Posterior vena cava (tissue), 2 donors: ENCODE results near the gene SMAGP. TPM values are rescaled to one million over a fixed set of nuclear protein-coding genes. Genes with fewer than 3 reads are reported as not detected.
"Not testable (repeated sequence)": the region's sequence is repeated elsewhere in the genome, so short reads cannot be mapped to it uniquely, and the experiment has no call there.

ENCODE experiments used
- DNase-seq: peaks from one replicate; pipeline ENCODE4 v3.0.0-alpha.2; 2020; ENCODE audit warnings: low spot score
- intact Hi-C, 2 donors: fragments of 100-400 bp; cut with DNase I; formaldehyde crosslinking; loops; one replicate each; pipeline versions ENCODE4 v1.14.1 to v1.14.2; 2022 to 2023
- long read RNA-seq, 2 donors: library from polyadenylated mRNA; unstranded; transcript quantifications; one replicate each; pipeline ENCODE4 v2.0.0, GENCODE V29; 2020 to 2021
- total RNA-seq, 2 donors: library from RNA; stranded (reverse); fragmentation: NEBNext Ultra II Directional; extraction: Animal tissue kit (Norgen Biotek cat#: 25700); gene quantifications; one replicate each; pipeline ENCODE4 v1.2.1, GENCODE V29; 2021
- donor health status: DM: yes; HTN: yes; CAD: no.
- donor health status: DM: yes; HTN: yes; CAD: no.

Gene SMAGP
- total RNA-seq: 1 to 10 TPM; 6.5 to 9.3 TPM
- long read RNA-seq, donor 1, partial matches to known transcripts: 1 of 5 reads
- long read RNA-seq, donor 1, other reads (novel, unspliced or antisense): 1 of 5 reads
- long read RNA-seq, donor 2, transcript SMAGP-203 (4 exons, 2,350 nt): major isoform, 19 of 26 reads
- long read RNA-seq, donor 2, partial matches to known transcripts: 1 of 26 reads
- long read RNA-seq, donor 2, other reads (novel, unspliced or antisense): 3 of 26 reads

GRCh38 chr12:51270067-51270950, at the start of gene SMAGP:
SMAGP (minus strand) TSS chr12:51270415; CDS start chr12:51269278, 1,137 bp downstream.
- DNase-seq: peak; percentile 88
- intact Hi-C loops: no loop called here

GRCh38 chr12:51318846-51319599, 48.8 kb upstream of the SMAGP start:
- intact Hi-C loops: no loop called here
- DNase-seq: no peak

GRCh38 chr12:51318057-51318806, 48.0 kb upstream of the SMAGP start:
- intact Hi-C loops, DNase-seq: not testable (repeated sequence)

GRCh38 chr12:51311389-51311788, 41.2 kb upstream of the SMAGP start:
- intact Hi-C loops: no loop called here
- no peak for DNase-seq

GRCh38 chr12:51307655-51308593, 37.7 kb upstream of the SMAGP start:
- intact Hi-C loops: no loop called here
- DNase-seq: no peak

GRCh38 chr12:51306507-51306906, 36.3 kb upstream of the SMAGP start:
- DNase-seq: no peak
- intact Hi-C loops: no loop called here

GRCh38 chr12:51300768-51301167, 30.6 kb upstream of the SMAGP start:
- intact Hi-C loops, DNase-seq: not testable (repeated sequence)

GRCh38 chr12:51295651-51296050, 25.4 kb upstream of the SMAGP start:
- DNase-seq: no peak
- intact Hi-C loops: no loop called here

GRCh38 chr12:51294097-51294496, 23.9 kb upstream of the SMAGP start:
- intact Hi-C loops, DNase-seq: not testable (repeated sequence)

GRCh38 chr12:51293696-51294095, 23.5 kb upstream of the SMAGP start:
- no peak for DNase-seq
- intact Hi-C loops: no loop called here

GRCh38 chr12:51291603-51292513, 21.6 kb upstream of the SMAGP start:
- peak; percentile 87 for DNase-seq
- intact Hi-C loops: not testable (repeated sequence)

GRCh38 chr12:51285843-51286242, 15.6 kb upstream of the SMAGP start:
- intact Hi-C loops: no loop called here

GRCh38 chr12:51281202-51281924, 11.1 kb upstream of the SMAGP start:
- intact Hi-C loops: no loop called here
- no peak for DNase-seq

More at GRCh38 chr12:51285843-51286242, 15.6 kb upstream of the SMAGP start:
- no peak for DNase-seq

GRCh38 chr12:51275088-51275487, 4.9 kb upstream of the SMAGP start:
- no peak for DNase-seq
- intact Hi-C loops: no loop called here

GRCh38 chr12:51272810-51273209, 2.6 kb upstream of the SMAGP start:
- DNase-seq: peak; percentile 1
- intact Hi-C loops: not testable (repeated sequence)

- no peak for DNase-seq
- intact Hi-C loops: no loop called here
Observed at GRCh38 chr12:51270951-51271518, 820 bp upstream of the SMAGP start.
